Measurements from ENCODE around the gene CNTN5. TPM values are rescaled to one million over a fixed set of nuclear protein-coding genes. Genes with fewer than 3 reads are reported as not detected.
"Not testable (repeated sequence)": the region's sequence is repeated elsewhere in the genome, so short reads cannot be mapped to it uniquely, and the experiment has no call there.

The CNTN5 gene
- total RNA-seq, 3 donors from 2014 or later: 0.35 TPM; not detected in 2

DNA sequence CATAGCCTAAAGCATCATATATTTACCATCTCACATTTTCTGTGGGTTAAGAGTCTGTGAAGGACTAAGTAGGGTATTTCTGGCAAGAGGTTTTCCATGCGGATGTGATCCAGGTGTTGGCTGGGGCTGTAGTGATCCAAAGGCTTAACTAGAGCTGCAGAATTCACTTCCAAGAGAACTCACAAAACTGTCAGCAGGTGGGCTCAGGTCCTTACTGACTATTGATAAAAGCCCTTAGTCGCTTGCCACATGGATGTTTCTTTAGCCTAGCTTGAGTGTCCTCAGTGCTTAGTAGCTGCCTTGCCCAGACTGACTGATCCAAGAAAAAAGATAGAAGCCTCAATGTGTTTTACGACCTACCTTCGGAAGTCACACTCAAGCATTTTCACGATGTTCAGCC lies 250.8 kb downstream of the CNTN5 start:
- no peak for DNase-seq
- no peak for ATAC-seq
- H3K9me3 ChIP-seq: no peaks in the 10 kb centered on the region
- TF ChIP-seq, protein P1, sequence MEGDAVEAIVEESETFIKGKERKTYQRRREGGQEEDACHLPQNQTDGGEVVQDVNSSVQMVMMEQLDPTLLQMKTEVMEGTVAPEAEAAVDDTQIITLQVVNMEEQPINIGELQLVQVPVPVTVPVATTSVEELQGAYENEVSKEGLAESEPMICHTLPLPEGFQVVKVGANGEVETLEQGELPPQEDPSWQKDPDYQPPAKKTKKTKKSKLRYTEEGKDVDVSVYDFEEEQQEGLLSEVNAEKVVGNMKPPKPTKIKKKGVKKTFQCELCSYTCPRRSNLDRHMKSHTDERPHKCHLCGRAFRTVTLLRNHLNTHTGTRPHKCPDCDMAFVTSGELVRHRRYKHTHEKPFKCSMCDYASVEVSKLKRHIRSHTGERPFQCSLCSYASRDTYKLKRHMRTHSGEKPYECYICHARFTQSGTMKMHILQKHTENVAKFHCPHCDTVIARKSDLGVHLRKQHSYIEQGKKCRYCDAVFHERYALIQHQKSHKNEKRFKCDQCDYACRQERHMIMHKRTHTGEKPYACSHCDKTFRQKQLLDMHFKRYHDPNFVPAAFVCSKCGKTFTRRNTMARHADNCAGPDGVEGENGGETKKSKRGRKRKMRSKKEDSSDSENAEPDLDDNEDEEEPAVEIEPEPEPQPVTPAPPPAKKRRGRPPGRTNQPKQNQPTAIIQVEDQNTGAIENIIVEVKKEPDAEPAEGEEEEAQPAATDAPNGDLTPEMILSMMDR (IDR thresholded peaks at IDR 0.05): no peak
- no peaks in the 10 kb centered on the region for H3K4me1 ChIP-seq (ENCODE audit: low read depth)
- no peaks in the 10 kb centered on the region for H3K36me3 ChIP-seq (ENCODE audit: low read depth)
- intact Hi-C loops (cut with DNase I, micrococcal nuclease): no loop called here
- H3K4me3 ChIP-seq: no peak overlapping the region

DNA sequence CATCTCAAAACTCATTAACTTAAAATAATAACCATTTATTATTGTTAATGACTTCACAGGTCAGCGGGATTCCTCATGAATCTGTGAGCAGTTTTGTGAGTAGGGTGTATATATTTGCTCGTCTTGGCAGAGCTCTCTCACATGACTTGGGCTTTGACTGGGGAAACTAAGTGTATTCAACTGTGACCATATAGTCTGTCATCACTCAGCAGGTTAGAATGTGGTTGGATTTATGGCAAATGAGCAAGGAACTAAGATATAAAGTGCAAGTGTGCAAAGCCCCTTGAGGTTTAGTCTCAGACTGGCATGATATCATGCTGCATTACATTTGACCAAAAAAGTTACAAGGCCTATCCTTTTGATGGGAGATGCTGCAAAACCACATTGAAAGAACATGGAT lies 254.8 kb downstream of the CNTN5 start:
- TF ChIP-seq, protein P1 (IDR thresholded peaks at IDR 0.05): no peak
- Histone ChIP-seq H3K4me1 (ENCODE audit: low read depth) (no peaks in the 10 kb centered on the region), H3K9me3 (no peaks in the 10 kb centered on the region), H3K36me3 (ENCODE audit: low read depth) (no peaks in the 10 kb centered on the region), H3K4me3 (no peak overlapping the region)
- intact Hi-C loops (cut with DNase I, micrococcal nuclease): no loop called here
- ATAC-seq (no peak), DNase-seq (no peak)

DNA sequence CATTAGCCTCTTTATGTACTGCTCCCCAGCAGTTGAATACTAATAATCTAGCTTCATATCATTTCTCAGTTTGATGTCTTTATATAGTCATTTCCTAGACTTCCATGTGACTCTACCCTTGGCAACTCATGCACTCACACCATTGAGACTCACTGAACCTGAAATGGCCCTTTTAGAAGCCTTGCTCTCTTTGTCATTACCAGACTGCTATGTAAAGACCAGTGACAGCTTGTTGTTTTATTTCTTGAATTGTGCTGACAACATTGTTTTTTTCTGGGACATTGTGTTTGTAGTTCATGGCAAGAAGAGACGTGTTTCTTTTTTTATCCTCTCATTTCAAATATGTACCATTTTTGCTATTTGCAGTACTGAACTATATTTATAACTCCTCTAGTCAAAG lies 256.5 kb downstream of the CNTN5 start:
- Histone ChIP-seq H3K9me3 (no peaks in the 10 kb centered on the region), H3K4me1 (ENCODE audit: low read depth) (no peaks in the 10 kb centered on the region), H3K36me3 (ENCODE audit: low read depth) (no peaks in the 10 kb centered on the region), H3K4me3 (no peak overlapping the region)
- TF ChIP-seq, protein P1 (IDR thresholded peaks at IDR 0.05): no peak
- intact Hi-C loops (cut with DNase I, micrococcal nuclease): no loop called here
- no peak for DNase-seq
- no peak for ATAC-seq

DNA sequence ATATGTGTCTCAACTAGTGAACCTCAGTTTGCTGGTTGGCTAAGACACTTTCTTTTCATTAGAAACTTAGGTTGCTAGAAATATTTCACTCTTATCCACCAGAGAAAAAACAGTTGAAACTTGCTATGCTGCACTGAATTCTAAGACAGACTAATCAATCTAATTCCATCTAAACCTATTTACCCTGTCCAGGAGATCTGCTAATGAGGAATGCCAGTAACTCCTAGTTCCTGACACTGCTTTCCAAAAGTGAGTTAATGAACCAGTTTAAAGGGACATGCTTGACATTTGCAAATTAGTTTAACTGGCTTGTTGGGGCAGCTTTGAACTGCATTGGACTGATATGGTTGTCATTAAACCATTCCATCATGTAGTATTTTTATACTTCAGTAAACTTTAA lies 258.5 kb downstream of the CNTN5 start:
- no peak for ATAC-seq

DNA sequence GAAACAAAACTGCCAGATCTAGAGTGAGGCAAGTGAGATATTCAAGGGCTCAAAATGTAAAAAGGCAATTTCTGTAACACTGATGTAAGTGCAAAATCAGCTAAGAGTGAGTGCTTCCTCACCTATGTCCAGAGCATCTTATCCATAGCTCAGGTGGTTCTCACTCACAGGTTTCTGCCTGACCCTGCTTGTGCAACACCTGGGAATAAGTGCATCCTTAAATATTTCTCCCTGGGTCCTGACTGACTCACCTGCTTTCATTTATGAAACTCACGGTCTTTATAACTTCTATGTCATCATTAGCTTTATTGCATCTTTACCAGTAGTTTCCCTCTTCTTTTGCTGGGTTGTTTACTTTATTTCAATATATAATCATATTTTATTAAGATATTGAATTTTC lies 260.6 kb downstream of the CNTN5 start:
- H3K4me3 ChIP-seq: no peak overlapping the region
- H3K9me3 ChIP-seq: no peaks in the 10 kb centered on the region
- H3K4me1 ChIP-seq (ENCODE audit: low read depth): no peaks in the 10 kb centered on the region
- ATAC-seq (no peak), DNase-seq (no peak)
- intact Hi-C loops (cut with DNase I, micrococcal nuclease): no loop called here
- TF ChIP-seq, protein P1 (IDR thresholded peaks at IDR 0.05): no peak
- no peaks in the 10 kb centered on the region for H3K36me3 ChIP-seq (ENCODE audit: low read depth)

More for the DNA sequence above, 258.5 kb downstream of the CNTN5 start:
- Histone ChIP-seq H3K9me3 (no peaks in the 10 kb centered on the region), H3K4me1 (ENCODE audit: low read depth) (no peaks in the 10 kb centered on the region), H3K4me3 (no peak overlapping the region), H3K36me3 (ENCODE audit: low read depth) (no peaks in the 10 kb centered on the region)
- TF ChIP-seq, protein P1 (IDR thresholded peaks at IDR 0.05): no peak
- DNase-seq: no peak
- intact Hi-C loops (cut with DNase I, micrococcal nuclease): no loop called here

DNA sequence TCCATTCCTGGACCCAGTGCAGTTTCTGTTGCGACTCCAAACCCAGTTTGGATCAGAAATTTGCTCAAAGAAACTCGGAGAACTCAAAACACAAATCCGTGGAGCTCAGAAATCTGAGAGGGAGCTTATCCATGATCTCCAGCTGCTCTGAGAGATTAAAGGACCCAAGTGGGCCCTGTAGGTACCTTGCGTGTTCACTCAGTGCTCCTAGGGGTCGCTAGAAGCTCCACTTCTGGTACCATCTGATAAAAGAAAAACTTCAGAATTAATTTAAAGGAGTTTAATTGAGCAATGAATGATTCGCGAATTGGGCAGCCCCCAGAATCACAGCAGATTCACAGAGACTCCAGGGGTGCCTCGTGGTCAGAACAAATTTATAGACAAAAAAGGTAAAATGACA lies 277.2 kb downstream of the CNTN5 start:
- H3K4me1 ChIP-seq (ENCODE audit: low read depth); H3K4me3 ChIP-seq; ATAC-seq; intact Hi-C loops (cut with DNase I, micrococcal nuclease); DNase-seq; H3K36me3 ChIP-seq (ENCODE audit: low read depth): not testable (repeated sequence)
- peaks cover 12% of the 10 kb centered on the region for H3K9me3 ChIP-seq

Measured in mucosa of descending colon (tissue), 3 donors.